Activated CD4-positive, CD25-positive, alpha-beta regulatory T cell (primary cell): Measurements from ENCODE around the gene EIF4G1.

ENCODE experiments used
- DNase-seq, 4 experiments: peaks; one replicate each; lab custom pipeline; 2025; lab: John Stamatoyannopoulos, UW

The EIF4G1 gene

DNA sequence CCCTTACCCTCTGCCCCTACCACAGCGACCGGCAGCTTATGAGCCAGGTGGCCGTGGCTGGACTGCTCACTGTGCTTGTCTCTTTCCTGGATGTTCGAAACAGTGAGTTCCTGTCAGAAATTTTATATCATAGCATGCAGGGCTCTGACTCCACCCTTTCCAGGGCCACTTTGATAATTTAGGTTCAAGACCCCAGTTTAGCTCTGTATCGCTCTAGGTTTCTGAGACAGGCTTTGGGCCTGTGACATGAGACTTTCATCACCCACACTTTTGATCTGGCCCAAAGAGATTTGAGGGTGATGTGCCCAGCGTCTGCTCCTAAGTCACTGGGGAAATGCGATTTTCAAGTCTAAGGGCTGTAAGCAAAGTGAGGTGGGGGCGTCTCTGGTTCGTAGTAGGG is 6.5 kb upstream of the EIF4G1 start:
- DNase-seq, result no peak

DNA sequence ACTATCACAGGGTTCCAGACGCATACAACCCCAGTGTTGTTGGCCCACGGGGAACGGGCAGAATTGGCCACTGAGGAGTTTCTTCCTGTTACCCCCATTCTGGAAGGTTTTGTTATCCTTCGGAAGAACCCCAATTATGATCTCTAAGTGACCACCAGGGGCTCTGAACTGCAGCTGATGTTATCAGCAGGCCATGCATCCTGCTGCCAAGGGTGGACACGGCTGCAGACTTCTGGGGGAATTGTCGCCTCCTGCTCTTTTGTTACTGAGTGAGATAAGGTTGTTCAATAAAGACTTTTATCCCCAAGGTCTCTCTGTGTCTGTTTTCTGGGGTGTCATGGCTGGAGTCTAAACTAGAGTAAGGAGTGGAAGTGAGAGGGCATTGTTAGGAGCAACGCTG is 5.7 kb upstream of the EIF4G1 start:
- no peak for DNase-seq

DNA sequence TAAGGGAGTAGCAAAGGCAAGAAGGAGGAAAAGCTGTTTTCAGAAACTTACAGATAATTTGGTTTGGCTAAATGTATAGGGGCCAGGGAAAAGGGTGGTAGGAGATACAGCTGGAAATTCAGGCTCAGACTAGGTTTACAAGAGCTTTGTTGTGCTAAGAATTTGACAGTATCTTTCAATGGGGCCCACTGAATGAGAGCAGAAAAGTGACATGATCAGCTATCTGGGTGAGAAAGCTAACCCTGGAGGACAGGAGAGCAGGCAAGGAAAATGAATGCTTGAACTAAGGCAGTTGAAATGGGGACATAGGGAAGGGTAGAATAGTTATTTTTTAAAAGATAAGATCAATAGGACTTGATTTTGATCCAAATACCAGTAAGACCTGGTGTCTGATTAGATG is 2.8 kb upstream of the EIF4G1 start:
- no peak for DNase-seq

DNA sequence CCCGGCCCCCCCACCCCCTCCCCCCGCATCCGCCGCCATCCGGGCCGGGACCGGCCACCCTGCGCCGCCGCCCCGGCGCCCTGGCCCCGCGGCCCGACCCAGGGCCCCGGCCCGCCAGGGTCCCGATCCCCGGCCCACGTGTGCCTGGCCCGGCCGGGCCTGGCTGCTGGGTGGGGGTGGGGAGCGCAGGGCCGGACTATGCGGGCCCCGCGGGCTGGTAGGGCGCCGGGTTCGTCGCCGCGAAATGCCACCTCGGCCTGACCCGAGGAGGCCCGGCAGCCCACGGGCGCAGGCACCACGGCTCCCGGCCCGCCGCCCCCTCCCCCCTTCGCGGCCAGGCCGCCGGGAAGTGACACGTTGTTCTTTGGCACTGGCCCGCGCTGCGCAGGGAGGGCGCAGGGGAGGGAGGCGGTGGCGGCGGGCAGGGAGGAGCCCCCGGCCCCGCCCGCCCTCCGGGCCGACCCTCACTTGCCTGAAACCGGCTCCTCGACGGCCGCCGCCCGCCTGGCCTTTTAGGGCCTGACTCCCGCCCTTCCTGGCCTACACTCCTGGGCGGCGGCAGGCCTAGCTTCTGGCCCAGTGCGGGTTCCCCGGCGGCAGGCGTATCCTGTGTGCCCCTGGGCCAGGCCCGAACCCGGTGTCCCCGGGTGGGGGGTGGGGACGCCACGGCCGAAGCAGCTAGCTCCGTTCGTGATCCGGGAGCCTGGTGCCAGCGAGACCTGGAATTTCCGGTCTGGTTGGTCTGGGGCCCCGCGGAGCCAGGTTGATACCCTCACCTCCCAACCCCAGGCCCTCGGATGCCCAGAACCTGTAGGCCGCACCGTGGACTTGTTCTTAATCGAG is 515 bp downstream of the EIF4G1 start:
- peak; percentile 43 to 59 (median 54) for DNase-seq

DNA sequence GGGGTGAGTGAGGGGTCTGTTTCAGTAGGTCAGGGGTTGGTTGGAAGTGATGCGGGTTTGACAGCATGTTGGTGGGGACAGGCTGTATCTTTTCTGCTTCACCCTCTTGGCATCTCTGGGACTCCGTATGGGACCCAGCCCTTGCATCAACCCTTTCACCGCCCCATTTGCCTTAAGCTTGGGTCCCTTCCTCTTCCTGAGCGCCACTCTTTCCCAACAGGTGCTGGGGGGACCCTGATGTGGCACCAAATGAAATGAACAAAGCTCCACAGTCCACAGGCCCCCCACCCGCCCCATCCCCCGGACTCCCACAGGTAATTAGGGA is 1.1 kb downstream of the EIF4G1 start:
- DNase-seq, result no peak

DNA sequence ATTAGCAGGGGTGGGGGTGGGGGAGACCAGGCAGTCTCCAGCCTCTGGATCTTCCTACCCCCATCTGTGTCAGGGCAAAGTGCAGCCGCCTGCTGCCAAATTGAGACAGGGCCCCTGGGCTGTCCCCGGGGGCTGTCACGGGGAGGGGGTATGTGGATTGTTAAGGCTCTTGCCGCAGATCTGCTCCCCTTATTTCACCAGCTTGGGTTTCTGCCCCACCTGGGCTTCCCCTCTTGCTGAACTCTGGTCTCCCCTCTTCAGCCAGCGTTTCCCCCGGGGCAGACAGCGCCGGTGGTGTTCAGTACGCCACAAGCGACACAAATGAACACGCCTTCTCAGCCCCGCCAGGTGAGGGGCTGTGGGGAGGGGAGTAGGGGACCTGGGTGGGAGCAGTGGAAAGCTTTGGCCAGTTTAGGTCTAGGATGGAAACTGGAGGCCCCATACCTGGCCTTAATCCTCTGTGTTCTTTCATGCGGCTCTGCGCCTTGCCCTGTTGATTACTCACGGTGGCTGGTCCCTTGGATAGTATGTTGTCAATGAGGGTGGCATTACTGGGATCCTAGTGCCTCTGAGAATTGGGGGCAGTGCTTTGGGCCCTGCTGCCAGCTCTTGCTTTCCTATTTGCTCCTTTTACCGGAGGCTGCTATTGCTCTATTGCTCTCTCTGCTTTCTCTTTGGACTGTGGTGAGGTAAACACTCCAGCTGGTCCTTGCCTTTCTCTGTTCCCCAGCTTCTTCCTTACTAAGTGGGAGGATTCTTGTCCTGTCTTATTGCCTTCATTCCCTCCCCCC is 1.7 kb downstream of the EIF4G1 start:
- DNase-seq, result no peak

DNA sequence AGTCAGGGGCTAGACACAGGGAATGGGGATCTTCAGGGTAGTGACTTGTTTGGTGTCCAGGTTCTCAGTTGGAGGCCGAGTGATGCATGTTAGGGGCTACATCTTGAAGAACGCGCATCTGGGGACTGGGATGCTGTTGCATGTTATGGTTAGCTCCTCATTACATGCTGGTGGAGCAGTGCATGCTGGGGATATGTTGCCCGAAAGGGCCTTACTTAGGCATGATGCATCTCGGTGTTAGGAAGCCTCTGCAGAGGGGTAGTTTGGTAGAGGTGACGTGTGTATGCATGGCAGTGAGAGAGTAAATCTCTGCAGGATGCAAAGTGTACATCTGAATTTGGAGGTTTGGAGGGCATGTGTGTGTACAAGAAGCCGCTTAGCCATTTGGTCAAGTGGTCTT is 2.4 kb downstream of the EIF4G1 start:
- no peak for DNase-seq

DNA sequence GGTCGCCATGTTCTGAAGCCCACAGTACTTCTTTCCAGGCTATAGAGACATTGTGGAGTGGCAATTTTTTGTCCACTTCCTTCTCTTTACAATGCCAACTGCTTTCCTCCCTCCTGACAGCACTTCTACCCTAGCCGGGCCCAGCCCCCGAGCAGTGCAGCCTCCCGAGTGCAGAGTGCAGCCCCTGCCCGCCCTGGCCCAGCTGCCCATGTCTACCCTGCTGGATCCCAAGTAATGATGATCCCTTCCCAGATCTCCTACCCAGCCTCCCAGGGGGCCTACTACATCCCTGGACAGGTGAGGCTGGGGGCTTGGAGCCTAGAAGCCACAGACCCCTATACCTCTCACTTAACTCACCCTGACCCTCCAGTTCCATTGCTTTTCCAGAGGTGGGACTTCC is 2.8 kb downstream of the EIF4G1 start:
- no peak for DNase-seq

DNA sequence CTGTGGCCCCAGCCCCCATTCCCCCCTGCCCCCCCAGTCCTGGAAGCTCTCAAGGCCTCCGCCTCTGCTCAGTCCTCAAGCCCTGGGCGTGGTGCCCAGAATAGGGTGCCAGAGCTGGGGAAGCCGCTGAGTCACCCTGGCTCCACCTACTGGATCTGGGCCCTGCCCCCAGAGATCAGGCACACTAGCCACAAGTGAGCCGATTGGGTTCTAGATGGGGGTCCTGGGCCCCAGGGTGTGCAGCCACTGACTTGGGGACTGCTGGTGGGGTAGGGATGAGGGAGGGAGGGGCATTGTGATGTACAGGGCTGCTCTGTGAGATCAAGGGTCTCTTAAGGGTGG is 5.7 kb downstream of the EIF4G1 start:
- DNase-seq, result no peak

DNA sequence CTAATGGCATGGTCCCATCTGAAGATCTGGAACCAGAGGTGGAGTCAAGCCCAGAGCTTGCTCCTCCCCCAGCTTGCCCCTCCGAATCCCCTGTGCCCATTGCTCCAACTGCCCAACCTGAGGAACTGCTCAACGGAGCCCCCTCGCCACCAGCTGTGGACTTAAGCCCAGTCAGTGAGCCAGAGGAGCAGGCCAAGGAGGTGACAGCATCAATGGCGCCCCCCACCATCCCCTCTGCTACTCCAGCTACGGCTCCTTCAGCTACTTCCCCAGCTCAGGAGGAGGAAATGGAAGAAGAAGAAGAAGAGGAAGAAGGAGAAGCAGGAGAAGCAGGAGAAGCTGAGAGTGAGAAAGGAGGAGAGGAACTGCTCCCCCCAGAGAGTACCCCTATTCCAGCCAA is 7.3 kb downstream of the EIF4G1 start:
- DNase-seq, result no peak

DNA sequence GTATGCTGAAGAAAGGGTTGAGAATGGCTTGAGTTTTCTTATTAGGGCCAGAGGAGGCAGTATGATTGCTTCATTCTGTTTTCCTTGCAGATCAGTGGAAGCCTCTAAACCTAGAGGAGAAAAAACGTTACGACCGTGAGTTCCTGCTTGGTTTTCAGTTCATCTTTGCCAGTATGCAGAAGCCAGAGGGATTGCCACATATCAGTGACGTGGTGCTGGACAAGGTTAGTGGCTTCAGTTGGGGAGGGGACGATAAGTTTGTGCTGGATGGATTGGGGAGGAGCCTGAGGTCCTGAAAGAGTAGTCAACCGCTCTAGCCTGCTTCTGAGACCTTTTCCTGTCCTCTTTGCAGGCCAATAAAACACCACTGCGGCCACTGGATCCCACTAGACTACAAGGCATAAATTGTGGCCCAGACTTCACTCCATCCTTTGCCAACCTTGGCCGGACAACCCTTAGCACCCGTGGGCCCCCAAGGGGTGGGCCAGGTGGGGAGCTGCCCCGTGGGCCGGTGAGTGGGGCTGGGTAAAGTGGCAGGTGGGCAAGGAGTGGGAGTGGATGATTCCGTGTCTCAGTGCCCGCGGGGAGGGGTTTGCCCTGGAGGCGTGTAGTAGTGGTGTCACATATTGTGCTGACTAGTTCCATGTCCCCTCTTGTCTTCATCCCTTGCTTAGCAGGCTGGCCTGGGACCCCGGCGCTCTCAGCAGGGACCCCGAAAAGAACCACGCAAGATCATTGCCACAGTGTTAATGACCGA is 8.5 kb downstream of the EIF4G1 start:
- no peak for DNase-seq

DNA sequence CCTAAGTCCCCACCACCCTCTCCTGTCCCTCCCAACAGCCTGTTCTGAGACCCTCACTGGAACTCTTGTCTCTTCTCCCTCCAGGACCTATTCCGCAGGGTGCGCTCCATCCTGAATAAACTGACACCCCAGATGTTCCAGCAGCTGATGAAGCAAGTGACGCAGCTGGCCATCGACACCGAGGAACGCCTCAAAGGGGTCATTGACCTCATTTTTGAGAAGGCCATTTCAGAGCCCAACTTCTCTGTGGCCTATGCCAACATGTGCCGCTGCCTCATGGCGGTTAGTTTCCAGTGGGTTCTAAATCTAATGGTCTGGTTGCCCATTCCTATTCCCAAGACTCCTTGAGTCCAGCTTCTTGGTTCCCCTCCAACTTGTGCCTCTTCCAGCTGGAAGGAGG is 9.3 kb downstream of the EIF4G1 start:
- DNase-seq, result no peak

DNA sequence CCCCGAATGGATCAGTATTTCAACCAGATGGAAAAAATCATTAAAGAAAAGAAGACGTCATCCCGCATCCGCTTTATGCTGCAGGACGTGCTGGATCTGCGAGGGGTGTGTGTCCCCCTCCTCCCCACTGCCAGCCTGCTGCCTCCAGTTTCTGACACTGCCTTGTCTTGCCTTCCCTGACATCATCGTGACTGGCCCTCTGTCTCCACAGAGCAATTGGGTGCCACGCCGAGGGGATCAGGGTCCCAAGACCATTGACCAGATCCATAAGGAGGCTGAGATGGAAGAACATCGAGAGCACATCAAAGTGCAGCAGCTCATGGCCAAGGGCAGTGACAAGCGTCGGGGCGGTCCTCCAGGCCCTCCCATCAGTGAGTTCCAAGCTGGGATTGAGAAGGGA is 10.9 kb downstream of the EIF4G1 start:
- DNase-seq, result no peak

DNA sequence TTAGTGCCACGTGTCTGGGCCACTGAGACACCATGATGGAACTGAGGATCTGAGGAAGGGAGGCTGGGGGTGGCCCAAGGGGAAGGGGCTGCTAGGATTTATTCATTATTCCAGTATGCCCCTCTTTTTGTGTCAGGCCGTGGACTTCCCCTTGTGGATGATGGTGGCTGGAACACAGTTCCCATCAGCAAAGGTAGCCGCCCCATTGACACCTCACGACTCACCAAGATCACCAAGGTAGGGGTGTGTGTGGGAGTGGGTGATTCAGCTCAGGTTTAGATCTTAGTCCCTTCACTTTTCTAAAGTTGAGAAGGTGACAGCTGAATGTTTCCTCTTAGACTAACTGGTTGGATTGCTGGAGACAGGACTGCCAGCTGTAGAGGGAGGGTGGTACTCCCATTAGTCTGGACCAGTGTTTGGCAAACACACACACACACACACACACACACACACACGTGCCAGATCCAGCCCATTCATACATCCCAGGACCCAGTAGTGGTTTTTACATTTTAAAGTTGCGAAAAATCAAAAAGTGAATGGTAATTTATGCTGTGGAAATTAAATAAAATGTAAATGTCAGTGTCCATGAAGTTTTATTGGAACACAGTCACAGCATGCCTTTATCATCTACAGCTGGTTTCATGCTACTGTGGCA is 11.4 kb downstream of the EIF4G1 start:
- DNase-seq, result no peak

DNA sequence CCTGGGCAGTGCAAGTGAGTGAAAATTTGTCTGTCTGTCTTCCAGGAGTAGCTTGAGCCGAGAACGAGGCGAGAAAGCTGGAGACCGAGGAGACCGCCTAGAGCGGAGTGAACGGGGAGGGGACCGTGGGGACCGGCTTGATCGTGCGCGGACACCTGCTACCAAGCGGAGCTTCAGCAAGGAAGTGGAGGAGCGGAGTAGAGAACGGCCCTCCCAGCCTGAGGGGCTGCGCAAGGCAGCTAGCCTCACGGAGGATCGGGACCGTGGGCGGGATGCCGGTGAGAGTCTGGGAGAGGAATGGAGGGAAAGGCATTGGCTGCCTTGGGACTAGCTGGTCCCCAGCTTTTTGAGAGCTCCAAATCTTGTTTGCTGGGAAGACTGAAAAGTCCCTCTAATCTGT is 12.8 kb downstream of the EIF4G1 start:
- DNase-seq, result no peak

DNA sequence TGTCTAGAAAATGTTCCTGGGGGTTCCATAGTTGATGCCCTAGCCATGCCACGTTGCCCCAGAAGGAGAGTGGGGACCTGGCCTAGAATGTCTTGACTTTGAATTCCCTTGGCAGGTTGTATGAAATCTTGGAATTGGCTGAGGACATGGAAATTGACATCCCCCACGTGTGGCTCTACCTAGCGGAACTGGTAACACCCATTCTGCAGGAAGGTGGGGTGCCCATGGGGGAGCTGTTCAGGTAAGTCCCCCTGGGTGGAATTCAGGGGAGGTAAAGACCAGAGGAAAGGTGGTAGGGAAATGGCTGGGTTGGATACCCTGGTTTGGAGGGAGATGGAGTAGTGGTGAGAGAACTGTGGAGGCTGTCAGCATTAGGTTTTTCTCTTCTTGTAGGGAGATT is 14.1 kb downstream of the EIF4G1 start:
- no peak for DNase-seq

DNA sequence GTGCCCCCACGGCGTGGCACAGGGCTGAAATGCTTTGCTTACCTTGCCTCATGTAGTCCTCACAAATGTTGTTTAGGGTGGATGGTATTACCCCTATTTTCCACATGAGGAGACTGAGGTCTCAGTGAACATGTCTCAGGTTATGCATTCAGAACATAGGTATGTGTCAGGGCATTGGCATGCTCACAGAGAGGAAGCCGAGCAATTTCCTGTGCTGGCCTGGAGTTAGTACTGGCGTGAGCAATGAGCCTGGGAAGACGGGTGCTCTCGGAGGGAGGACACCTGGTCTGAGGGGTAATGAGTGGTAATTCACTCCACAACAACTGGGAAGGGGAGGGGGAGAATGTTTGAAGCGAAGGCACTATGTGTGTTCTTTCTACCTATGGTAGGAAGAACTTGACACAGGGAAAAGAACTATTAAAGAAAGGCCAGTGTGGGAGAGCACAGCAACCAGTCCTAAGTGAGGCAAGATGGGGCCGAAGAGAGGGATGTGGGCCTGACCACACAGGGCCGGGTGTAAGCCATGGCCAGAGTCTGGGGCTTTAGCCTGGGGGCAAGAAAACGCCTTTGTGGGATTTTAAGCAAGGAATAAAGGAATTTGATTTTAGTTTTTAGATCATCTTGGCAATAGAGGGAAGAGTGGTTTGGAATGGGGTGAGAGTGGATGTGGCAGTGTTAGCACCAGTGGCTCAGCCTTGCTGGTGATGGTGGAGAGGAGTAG is 18.1 kb downstream of the EIF4G1 start:
- DNase-seq, result no peak

DNA sequence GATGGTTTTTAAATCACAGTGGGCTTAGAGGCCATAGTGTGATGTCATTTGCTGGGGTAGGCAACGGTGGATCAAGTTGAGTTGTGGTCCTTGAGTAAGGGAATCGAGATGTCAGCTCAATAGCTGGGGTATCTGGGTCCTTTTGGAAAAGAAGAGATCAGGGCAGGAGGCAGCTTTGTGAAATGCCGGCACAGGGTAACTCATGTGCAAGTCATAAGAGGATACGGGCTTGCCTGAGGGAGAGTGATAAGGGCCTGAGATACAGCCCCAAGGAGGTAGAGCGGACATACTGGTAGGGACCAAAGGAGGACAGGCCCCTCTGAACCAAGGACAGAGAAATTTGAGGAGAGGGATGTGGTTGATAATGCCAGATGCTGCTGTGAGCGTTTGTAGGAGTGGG is 18.8 kb downstream of the EIF4G1 start:
- no peak for DNase-seq

DNA sequence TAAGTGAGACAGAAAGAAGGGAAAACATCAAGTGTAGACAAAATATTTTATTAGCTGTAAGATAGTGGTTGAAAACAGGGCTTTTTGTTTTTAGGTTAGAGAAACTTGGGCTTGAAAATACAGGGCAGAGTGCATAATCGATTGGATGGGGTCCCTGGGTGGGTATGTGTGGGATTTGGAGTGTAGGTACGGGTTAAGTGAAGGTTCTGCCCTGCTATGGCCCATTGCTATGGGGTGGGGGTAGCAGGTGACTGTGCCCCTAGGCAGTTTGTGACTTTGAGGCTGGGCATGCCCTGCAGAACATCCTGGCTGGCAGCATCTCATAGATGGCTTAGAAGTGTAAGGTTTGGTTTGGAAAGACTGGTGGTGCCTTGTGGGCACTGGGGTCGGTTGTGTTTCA is 19.3 kb downstream of the EIF4G1 start:
- DNase-seq, result no peak

DNA sequence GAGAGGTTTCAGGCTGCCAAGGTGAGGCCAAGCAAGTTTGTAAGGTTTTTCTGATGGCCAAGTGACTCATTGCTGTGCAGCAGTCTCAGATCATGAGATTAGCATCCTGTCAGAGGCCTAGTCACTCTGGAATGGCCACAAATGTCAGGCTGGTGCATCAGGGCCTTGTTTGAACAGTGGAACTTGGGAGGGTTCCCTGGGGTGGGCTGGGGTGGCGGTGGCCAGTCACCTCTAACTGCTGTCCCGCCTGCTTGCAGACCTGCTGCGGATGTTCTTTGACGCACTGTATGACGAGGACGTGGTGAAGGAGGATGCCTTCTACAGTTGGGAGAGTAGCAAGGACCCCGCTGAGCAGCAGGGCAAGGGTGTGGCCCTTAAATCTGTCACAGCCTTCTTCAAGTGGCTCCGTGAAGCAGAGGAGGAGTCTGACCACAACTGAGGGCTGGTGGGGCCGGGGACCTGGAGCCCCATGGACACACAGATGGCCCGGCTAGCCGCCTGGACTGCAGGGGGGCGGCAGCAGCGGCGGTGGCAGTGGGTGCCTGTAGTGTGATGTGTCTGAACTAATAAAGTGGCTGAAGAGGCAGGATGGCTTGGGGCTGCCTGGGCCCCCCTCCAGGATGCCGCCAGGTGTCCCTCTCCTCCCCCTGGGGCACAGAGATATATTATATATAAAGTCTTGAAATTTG is 20.2 kb downstream of the EIF4G1 start:
- peak in 1 of 4 experiments; percentile 22 for DNase-seq

DNA sequence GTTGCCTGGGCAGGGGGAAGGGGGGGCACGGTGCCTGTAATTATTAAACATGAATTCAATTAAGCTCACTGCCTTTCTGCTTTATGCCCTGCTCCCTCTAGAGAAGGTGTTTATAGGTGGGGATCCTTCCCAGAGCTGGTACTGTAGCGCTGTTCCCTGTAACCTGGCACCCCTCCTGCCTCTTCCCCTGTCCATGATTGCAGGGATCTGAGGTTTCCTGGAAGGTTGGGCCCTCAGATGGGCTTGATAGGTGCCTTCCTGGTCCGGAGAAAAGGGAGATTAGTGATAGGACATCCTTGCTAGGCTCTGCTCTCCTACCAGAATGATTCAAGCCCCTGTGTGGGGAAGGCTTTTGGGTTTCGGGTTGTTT is 20.9 kb downstream of the EIF4G1 start:
- DNase-seq, result no peak
